PC-9 (cell line): Measurements from ENCODE around the gene APOA4.

Experiments
- CTCF ChIP-seq: fragments of 200-600 bp; sonication (generic); conservative IDR thresholded peaks from 2 replicates; pipeline ENCODE4 v1.6.1; 2017; ENCODE audit warnings: mixed run types, antibody characterized with exemption, mild to moderate bottlenecking, moderate library complexity
- EZH2 ChIP-seq: fragments of 200-600 bp; sonication (generic); IDR thresholded peaks from 2 replicates; pipeline ENCODE4 v1.8.0; 2017; ENCODE audit warnings: antibody characterized with exemption, low read depth

- TF ChIP-seq CTCF (no peak), EZH2 (no peak)
Measured at GRCh38 chr11:116771935-116772334, 51.2 kb downstream of the APOA4 start.
